Neuronal stem cell (in vitro differentiated cells): Measurements from ENCODE around the gene KDM7A.

Source experiments
- DNase-seq: peaks from one replicate; pipeline ENCODE4 v3.0.0-alpha.2; 2013; ENCODE audit warnings: low spot score
- H2AFZ ChIP-seq: one replicate; pipeline ENCODE4 v1.6.1; 2013; ENCODE audit warnings: mild to moderate bottlenecking, low read length, inconsistent platforms
- H2AK5ac ChIP-seq: 2 replicates; pipeline ENCODE4 v1.6.1; 2013; ENCODE audit warnings: low read depth, mild to moderate bottlenecking, inconsistent platforms, low read length, moderate library complexity, mixed read lengths
- H2BK120ac ChIP-seq: 2 replicates; pipeline ENCODE4 v1.6.1; 2013; ENCODE audit warnings: low read depth, mild to moderate bottlenecking, inconsistent platforms, low read length, moderate library complexity, mixed read lengths
- H2BK12ac ChIP-seq: one replicate; pipeline ENCODE4 v1.6.1; 2013; ENCODE audit warnings: low read length, inconsistent platforms
- H2BK15ac ChIP-seq: 2 replicates; pipeline ENCODE4 v1.6.1; 2013; ENCODE audit warnings: mild to moderate bottlenecking, low read length, inconsistent platforms, mixed read lengths
- H2BK5ac ChIP-seq: one replicate; pipeline ENCODE4 v1.6.1; 2013; ENCODE audit warnings: inconsistent platforms, mild to moderate bottlenecking, low read length, moderate library complexity
- H3K14ac ChIP-seq: one replicate; pipeline ENCODE4 v1.6.1; 2013; ENCODE audit warnings: low read length, inconsistent platforms
- H3K18ac ChIP-seq: 2 replicates; pipeline ENCODE4 v1.6.1; 2013; ENCODE audit warnings: low read length, inconsistent platforms
- H3K23ac ChIP-seq: 2 replicates; pipeline ENCODE4 v1.6.1; 2013; ENCODE audit warnings: low read depth, mild to moderate bottlenecking, mixed read lengths, low read length, inconsistent platforms; ENCODE audit not compliant: poor library complexity
- H3K27ac ChIP-seq: replicated peaks from 3 replicates; pipeline ENCODE4 v1.5.1; 2013; ENCODE audit warnings: low read length, inconsistent platforms
- H3K27me3 ChIP-seq, 3 experiments: 2 replicates each; pipeline ENCODE4 v1.6.1; 2013; ENCODE audit warnings: low read length in 3 of 3, mild to moderate bottlenecking in 2 of 3, inconsistent platforms in 1 of 3, low read depth in 1 of 3, mixed read lengths in 1 of 3, moderate library complexity in 1 of 3; ENCODE audit not compliant: control insufficient read depth in 3 of 3, insufficient read depth in 3 of 3
- H3K36me3 ChIP-seq, 2 donors: replicated peaks in 1 of 2; 2 replicates each; pipeline ENCODE4 v1.6.1; 2013; ENCODE audit warnings: low read length in 2 of 2; ENCODE audit not compliant: control insufficient read depth in 2 of 2, insufficient read depth in 2 of 2
- H3K4ac ChIP-seq: 2 replicates; pipeline ENCODE4 v1.6.1; 2013; ENCODE audit warnings: inconsistent platforms, mild to moderate bottlenecking, low read length, moderate library complexity
- H3K4me1 ChIP-seq, 2 donors: 1 replicate in 1 of 2; 2 replicates in 1 of 2; pipeline ENCODE4 v1.6.1; 2013; ENCODE audit warnings: low read length in 2 of 2, low read depth in 1 of 2; ENCODE audit not compliant: control insufficient read depth in 2 of 2, insufficient read depth in 1 of 2
- H3K4me2 ChIP-seq: one replicate; pipeline ENCODE4 v1.6.1; 2013; ENCODE audit warnings: mild to moderate bottlenecking, low read length, inconsistent platforms; ENCODE audit not compliant: insufficient read depth, poor library complexity, severe bottlenecking
- H3K4me3 ChIP-seq, 2 donors: 2 replicates each; pipeline ENCODE4 v1.5.1; 2013; ENCODE audit warnings: low read length in 2 of 2, mild to moderate bottlenecking in 2 of 2, inconsistent platforms in 1 of 2, moderate library complexity in 1 of 2
- H3K79me1 ChIP-seq: one replicate; pipeline ENCODE4 v1.6.1; 2013; ENCODE audit warnings: low read depth, mild to moderate bottlenecking, inconsistent platforms, low read length, moderate library complexity
- H3K9ac ChIP-seq: one replicate; pipeline ENCODE4 v1.6.1; 2013; ENCODE audit warnings: mild to moderate bottlenecking, low read depth, low read length, inconsistent platforms; ENCODE audit not compliant: poor library complexity
- H3K9me3 ChIP-seq, 2 donors: replicated peaks in 1 of 2; 2 replicates each; pipeline versions ENCODE3 to v1.6.1; 2013; ENCODE audit warnings: low read length in 2 of 2, mild to moderate bottlenecking in 2 of 2, inconsistent platforms in 1 of 2, low read depth in 1 of 2, mixed read lengths in 1 of 2, moderate library complexity in 1 of 2; ENCODE audit not compliant: control insufficient read depth in 2 of 2, insufficient read depth in 1 of 2
- H4K8ac ChIP-seq: one replicate; pipeline ENCODE4 v1.6.1; 2013; ENCODE audit warnings: low read depth, mild to moderate bottlenecking, inconsistent platforms, low read length, moderate library complexity
- H4K91ac ChIP-seq: one replicate; pipeline ENCODE4 v1.6.1; 2013; ENCODE audit warnings: low read length, low read depth, mild to moderate bottlenecking, inconsistent platforms; ENCODE audit not compliant: poor library complexity
- WGBS, 2 donors: extraction: QIAGEN DNeasy Blood & Tissue Kit; methylation state at CpG; one replicate each; pipeline ENCODE4 v1.1.7; 2013; ENCODE audit warnings: missing lambda C conversion rate in 2 of 2, mixed read lengths in 1 of 2; ENCODE audit not compliant: insufficient read length in 2 of 2, insufficient replicate concordance in 1 of 2; ENCODE audit errors: extremely low coverage in 2 of 2; 5-methylcytosine and 5-hydroxymethylcytosine counted together

KDM7A gene

GRCh38 chr7:140060788-140061606 lies 115.8 kb downstream of the KDM7A start:
- Histone ChIP-seq H3K27me3 (peaks cover 14 to 35% (median 31%) of the 10 kb centered on the region in 3 experiments), H3K23ac (no peak overlapping the region), H3K4me1 (no peaks in the 10 kb centered on the region), H3K4me2 (no peak overlapping the region), H3K9me3 (peaks cover 5 to 10% of the 10 kb centered on the region in 2 donors), H3K18ac (no peak overlapping the region), H3K27ac (no peak overlapping the region), H2BK120ac (no peak overlapping the region), H2BK15ac (no peak overlapping the region), H3K4ac (no peak overlapping the region), H2BK5ac (no peak overlapping the region), H3K79me1 (no peaks in the 10 kb centered on the region), H3K14ac (no peak overlapping the region), H2AK5ac (no peak overlapping the region), H2BK12ac (no peak overlapping the region), H3K4me3 (peak overlapping the region in 1 of 2 donors; percentile 38), H4K91ac (no peak overlapping the region), H4K8ac (no peak overlapping the region), H3K36me3 (no peaks in the 10 kb centered on the region), H3K9ac (no peak overlapping the region), H2AFZ (no peak overlapping the region)
- no peak for DNase-seq
- WGBS, 2 donors = no CpG with 5 or more reads among the region's 11 CpGs

DNA sequence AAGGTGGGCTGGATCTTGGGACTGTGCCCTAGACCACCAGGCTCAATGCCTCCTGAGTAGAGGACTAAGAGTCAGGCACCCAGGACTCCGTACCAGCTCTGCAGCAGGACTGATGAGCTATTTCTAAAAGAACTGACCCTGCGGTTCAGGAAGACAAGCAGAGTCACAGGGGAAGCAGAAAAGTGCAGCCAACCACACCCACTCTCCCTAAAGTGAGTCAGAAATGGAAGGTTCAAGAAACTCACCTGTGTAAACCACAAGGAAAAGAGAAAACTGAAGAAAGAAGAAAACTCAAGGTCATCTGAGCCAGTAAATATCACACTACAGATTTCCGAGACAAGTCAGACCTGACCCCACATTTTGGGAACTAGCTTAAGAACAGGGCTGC lies 116.5 kb downstream of the KDM7A start:
- H3K4me3 ChIP-seq = no peak overlapping the region
- H2BK12ac ChIP-seq = no peak overlapping the region
- peaks cover 5 to 10% of the 10 kb centered on the region in 2 donors for H3K9me3 ChIP-seq
- H3K27me3 ChIP-seq = peaks cover 14 to 35% (median 31%) of the 10 kb centered on the region in 3 experiments
- WGBS, 2 donors = no CpG with 5 or more reads among the region's 3 CpGs
- no peak overlapping the region for H3K14ac ChIP-seq
- DNase-seq = no peak
- no peak overlapping the region for H4K91ac ChIP-seq
- H3K9ac ChIP-seq = no peak overlapping the region
- H3K23ac ChIP-seq = no peak overlapping the region
- no peak overlapping the region for H3K4me2 ChIP-seq
- no peak overlapping the region for H2AK5ac ChIP-seq
- no peak overlapping the region for H2BK15ac ChIP-seq
- H2BK120ac ChIP-seq = no peak overlapping the region
- no peaks in the 10 kb centered on the region for H3K4me1 ChIP-seq
- no peaks in the 10 kb centered on the region for H3K79me1 ChIP-seq
- H3K27ac ChIP-seq = no peak overlapping the region
- no peak overlapping the region for H2BK5ac ChIP-seq
- H2AFZ ChIP-seq = no peak overlapping the region
- no peak overlapping the region for H4K8ac ChIP-seq
- no peak overlapping the region for H3K4ac ChIP-seq
- H3K36me3 ChIP-seq = no peaks in the 10 kb centered on the region
- peak overlapping the region; percentile 18 for H3K18ac ChIP-seq

- Histone ChIP-seq H2AK5ac (no peak overlapping the region), H3K36me3 (no peaks in the 10 kb centered on the region), H3K4me3 (no peak overlapping the region), H3K4me2 (no peak overlapping the region), H2BK12ac (no peak overlapping the region), H3K4ac (no peak overlapping the region), H4K8ac (no peak overlapping the region), H2BK15ac (no peak overlapping the region), H4K91ac (no peak overlapping the region), H3K18ac (peak overlapping the region; percentile 18), H2BK120ac (no peak overlapping the region), H3K9me3 (peaks cover 5 to 10% of the 10 kb centered on the region in 2 donors), H3K79me1 (no peaks in the 10 kb centered on the region), H3K23ac (no peak overlapping the region), H2AFZ (no peak overlapping the region), H2BK5ac (no peak overlapping the region), H3K27ac (no peak overlapping the region), H3K14ac (no peak overlapping the region), H3K27me3 (peaks cover 14 to 35% (median 31%) of the 10 kb centered on the region in 3 experiments), H3K4me1 (no peaks in the 10 kb centered on the region), H3K9ac (no peak overlapping the region)
- DNase-seq = no peak
- WGBS, 2 donors = no CpG with 5 or more reads among the region's 12 CpGs
Measured at GRCh38 chr7:140059273-140060242, 117.2 kb downstream of the KDM7A start.

DNA sequence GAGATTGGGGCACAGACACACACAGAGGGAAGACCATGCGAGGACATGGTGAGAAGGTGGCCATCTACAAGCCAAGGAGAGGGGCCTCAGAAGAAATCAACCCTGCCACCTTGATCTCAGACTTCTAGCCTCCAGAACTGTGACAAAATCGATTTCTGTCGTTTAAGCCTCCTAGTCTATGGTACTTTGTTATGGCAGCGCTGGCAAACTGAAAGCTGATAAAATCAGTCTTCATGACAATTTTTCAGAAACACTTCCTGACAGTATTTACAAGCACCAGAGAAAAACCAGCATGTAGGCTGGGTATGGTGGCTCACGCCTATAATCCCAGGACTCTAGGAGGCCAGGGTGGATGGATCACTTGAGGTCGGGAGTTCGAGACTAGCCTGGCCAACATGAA lies 118.3 kb downstream of the KDM7A start:
- Histone ChIP-seq H3K4me2 (no peak overlapping the region), H3K14ac (no peak overlapping the region), H3K79me1 (no peaks in the 10 kb centered on the region), H3K36me3 (no peaks in the 10 kb centered on the region), H3K9ac (no peak overlapping the region), H2AK5ac (no peak overlapping the region), H3K18ac (no peak overlapping the region), H3K4me1 (no peaks in the 10 kb centered on the region), H3K4ac (no peak overlapping the region), H3K9me3 (peaks cover 3 to 4% of the 10 kb centered on the region in 2 donors), H2BK15ac (no peak overlapping the region), H2BK5ac (no peak overlapping the region), H3K27ac (no peak overlapping the region), H3K23ac (no peak overlapping the region), H2BK12ac (no peak overlapping the region), H2BK120ac (no peak overlapping the region), H2AFZ (no peak overlapping the region), H4K91ac (no peak overlapping the region), H4K8ac (no peak overlapping the region), H3K4me3 (no peak overlapping the region), H3K27me3 (peaks cover 12 to 32% (median 26%) of the 10 kb centered on the region in 3 experiments)
- no peak for DNase-seq
- WGBS, 2 donors = no CpG with 5 or more reads among the region's 7 CpGs
